DMS153 treated with DMSO at 0.1 percent for 48 hours (cell line): ENCODE data around the gene HMGCL.
A peak's percentile ranks its signal among the peaks of the same experiment; 100 is the strongest.
"Not testable (repeated sequence)": the region's sequence is repeated elsewhere in the genome, so short reads cannot be mapped to it uniquely, and the experiment has no call there.

Experiments
- DNase-seq: peaks from one replicate; lab custom pipeline; 2025; ENCODE audit not compliant: unreplicated experiment; lab: John Stamatoyannopoulos, UW

Gene HMGCL

DNA sequence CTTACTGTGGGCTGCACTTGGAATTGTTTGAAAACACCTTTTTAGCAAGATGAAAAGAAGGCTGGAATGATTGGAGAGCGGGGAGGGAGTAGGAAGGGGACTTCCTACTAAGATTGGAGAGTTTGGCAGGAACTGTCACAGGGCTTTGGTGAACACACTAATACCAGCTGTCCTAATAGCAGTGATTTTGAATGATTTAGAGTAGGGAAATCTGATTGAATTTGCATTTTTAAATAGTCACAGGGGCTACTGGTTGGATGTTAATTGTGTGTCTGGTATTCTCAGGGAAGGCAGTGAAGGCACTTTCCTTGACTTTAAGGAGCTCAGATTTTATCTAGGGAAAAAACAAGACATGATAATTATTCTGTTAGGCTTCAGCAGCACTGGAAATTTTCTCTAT is 2.5 kb upstream of the HMGCL start:
- no peak for DNase-seq

DNA sequence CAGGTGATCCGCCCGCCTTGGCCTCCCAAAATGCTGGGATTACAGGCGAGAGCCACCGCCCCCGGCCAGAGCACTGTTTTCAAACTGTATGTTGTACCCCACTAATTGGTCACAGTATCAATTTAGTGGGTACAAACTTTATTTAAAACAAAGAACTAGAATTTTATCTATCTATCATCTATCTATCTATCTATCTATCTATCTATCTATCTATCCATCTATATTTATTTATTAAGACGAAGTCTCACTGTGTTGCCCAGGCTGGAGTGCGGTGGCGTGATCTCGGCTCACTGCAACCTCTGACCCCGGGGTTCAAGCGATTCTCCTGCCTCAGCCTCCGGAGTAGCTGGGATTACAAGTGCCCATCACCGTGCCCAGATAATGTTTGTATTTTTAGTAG is 1.4 kb upstream of the HMGCL start:
- DNase-seq = not testable (repeated sequence)

DNA sequence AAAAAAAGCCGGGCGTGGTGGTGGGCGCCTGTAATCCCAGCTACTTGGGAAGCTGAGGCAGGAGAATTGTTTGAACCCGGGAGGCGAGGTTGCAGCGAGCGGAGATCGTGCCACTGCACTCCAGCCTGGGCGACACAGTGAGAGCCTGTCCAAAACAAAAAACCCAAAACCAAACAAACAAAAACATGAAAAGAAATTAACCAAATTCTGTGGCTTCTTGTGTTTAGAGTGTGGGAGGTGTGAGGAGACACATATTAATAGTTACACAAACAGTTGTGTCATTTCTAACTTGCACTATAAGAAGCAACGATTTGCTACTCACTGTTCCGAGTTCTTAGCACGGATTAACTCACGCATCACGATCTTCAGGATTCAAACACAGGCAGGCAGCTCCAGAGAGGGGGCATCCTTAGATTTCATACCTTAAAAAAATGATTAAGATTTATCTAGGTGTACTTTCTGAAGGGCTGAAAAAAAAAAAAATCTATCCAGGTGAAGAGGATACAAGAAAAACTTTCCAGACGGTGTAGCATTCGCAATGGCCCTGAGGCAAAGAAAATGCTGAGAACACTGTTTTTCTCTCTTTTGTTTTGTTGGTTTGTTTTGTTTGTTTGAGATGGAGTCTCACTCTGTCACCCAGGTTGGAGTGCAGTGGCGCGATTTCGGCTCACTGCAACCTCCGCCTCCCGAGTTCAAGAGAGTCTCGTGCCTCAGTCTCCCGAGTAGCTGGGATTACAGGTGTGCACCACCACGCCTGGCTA is 713 bp upstream of the HMGCL start:
- DNase-seq = no peak

DNA sequence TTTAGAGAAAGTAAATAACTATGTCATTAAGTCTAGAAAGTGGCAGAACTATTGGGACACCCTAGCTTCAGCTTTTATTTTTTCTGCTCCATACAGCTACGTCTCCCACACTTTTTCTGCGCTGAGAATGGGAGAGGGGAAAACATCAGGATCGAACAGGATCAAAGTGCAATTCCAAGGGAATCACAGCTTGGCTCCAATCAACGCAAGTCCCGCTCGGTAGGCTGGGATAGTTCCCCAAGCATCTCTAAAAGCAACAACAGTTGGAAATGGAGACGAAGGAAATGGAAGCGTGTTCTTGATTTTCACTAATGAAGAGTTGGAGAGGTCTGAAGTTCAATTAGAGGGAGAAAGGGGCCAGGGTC is 536 bp downstream of the HMGCL start:
- no peak for DNase-seq

DNA sequence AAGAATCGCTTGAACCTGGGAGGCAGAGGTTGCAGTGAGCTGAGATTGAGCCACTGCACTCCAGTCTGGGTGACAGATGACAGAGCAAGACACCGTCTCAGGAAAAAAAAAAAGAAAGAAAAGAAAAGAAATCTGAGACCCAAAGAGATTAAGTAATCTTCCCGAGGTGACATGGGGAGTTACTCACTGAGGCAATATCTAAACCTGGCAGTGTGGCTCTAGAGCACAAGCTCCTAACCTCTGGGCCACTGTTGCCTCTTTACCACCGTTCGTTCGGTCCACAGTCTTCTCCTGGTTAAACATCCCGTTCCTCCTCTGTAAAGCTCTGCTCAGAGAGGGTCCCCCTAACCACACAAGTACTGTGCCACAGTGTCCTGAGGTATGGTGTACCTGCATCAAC is 1.5 kb downstream of the HMGCL start:
- no peak for DNase-seq

DNA sequence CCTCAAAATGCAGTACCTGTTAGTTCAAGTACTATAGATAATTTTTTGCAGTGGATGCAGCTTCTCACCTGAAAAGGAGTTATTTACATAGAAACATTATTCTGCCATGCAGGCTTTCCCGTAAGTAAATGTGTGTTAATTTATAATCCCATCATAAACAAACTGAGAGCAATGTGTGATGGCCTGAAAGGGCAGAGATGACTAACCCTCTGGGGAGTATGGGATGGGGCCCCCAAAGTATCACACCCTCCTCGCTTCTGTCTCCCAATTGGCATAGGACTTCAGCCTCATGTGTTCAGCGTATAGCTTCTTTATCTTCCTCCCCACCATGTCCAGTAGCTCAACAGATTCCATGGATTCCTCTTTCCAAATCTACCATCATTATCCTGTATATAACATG is 7.6 kb downstream of the HMGCL start:
- no peak for DNase-seq

DNA sequence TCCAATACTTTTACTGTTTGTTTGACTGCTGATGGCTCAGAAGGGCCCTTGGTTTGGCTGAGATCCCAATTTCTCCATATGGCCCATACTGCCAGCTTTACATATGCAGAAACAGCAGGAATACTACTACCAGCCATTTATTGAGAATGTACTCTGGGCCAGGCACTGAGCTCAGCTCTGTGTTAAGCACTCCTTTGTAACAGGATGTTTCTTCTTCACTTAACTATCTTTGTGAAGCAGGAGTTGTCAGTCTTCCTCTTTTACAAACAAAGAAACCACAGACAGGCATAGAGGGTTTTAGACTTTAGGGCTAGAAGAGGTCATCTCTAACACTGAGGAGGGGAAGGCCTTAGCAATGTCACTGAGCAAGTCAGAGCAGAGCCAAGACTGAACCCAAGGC is 8.3 kb downstream of the HMGCL start:
- no peak for DNase-seq

DNA sequence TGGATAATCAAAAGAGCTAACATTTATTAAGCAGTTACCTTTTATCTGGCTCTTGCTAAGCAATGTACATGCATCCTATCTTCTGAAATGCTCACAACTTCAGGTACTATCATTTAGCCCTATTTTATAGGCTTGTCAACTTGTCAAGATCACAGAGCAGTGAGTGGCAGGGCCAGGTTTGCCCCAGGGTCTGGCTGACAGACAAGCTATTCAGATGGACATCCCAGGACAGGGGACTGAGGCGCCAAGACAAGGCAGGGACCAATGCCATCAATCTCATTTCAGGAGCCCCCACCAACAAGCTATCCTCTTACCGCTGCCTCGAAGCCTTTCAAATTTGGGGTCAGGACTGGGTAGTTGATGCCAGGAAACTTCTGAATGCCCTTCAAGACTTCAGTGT is 8.9 kb downstream of the HMGCL start:
- no peak for DNase-seq

DNA sequence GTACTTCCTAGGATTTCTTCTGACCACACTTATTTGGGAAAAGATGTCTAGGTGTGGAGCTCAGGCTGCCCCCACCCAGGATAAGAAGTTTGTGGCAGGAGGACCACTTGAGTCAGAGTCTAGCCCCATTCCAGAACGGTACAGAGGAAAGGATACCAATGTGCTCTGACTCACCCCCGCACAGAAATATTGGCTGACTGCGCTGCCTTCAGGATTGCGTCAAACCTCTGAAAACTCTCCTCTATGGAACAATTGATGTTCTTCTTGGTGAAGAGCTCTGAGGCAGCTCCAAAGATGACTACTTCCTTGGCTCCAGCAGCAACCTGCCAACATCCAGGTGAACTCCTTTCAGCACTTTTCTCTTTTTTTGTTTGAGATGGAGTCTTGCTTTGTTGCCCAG is 11.2 kb downstream of the HMGCL start:
- DNase-seq = no peak

DNA sequence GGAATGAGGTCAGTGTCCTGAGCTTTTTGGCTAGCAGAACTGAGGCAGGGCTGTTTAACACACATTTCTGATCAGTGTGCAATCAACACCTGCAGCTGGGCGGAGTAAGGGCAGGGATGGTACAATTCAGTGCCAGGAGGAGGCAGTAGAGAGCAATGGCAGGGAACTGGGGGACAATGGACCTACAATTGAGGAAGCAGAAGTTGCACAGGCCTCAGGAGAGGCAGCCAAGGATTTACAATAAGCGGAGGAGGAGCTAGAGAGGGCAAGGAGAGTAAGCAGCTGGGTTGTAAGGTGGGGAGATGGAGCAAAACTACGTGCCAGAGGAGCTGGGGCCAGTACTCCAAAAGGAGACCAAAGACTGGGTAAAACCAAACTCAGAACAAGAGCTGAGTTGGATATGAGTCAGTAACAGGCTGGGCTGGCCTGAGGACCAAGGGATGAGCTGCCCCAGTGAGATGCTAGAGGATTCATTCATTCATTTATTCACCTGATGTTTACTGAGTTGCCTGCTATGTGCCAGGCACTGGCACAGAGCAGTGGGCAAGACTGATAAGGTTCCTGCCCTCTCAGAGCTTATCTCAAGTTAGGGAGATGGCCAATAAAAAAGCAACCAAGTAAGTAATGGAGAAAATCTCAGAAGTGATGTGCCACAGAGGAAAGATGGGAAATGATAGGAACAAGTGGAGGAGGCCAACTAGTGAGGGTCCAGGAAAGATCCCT is 14.2 kb downstream of the HMGCL start:
- no peak for DNase-seq

DNA sequence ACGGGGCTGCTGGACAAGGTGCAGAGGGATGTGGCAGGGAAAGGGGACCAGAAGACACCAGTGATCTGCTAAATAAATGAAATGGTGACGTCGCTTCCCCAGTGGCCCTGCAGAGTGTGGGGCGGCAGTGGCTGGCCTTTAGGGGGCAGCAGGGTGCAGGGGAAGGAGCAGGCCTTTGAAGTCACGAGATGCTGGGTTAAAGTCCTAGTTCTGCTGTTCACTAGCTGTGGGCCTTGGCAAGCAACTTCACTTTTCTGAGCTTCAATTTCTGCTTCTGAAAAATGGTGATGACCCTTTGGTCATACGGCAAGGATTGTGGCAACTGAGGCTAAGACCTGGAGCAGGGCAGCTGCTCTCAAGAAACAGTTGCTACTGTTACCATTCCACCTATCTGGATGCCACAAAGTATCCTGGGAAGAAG is 15.5 kb downstream of the HMGCL start:
- DNase-seq = peak; percentile 67

DNA sequence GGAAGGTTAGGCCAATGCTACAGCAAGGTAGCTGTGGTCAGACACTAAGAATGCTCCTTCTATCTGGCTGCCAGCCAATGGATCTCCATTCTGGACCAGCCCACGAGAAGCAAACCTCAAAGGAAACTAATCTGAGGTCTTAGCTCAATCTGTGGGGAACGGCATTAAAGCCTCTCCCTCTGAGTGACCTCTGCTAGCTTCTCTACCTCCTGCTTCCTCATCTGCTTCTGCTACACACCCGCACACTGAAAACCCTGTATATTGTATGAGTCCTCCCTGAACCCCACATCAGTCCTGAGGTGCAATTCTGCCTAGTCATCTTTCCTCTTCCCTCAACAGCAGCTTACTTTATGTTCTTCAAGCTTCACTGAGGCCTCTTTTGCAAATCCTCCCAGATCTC is 17.8 kb downstream of the HMGCL start:
- DNase-seq = no peak

DNA sequence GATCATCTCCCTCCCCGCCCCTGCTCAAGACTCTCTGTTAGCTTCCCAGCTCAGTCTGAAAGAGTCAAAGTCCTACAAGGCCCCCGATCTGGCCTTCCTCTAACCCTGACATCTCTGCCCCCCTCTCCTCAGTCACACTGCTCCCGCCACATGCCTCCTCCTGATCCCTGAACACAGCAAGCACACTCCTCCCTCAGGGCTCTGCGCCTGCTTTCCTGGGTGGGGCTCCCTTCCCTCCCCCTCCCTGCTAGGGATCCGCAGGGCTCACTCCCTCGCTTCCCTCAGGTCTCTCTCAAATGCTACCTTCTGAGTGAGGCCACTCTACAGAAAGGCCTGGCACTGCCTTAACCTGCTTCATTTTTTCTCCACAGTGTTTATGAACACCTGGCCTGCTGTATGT is 18.9 kb downstream of the HMGCL start:
- no peak for DNase-seq

DNA sequence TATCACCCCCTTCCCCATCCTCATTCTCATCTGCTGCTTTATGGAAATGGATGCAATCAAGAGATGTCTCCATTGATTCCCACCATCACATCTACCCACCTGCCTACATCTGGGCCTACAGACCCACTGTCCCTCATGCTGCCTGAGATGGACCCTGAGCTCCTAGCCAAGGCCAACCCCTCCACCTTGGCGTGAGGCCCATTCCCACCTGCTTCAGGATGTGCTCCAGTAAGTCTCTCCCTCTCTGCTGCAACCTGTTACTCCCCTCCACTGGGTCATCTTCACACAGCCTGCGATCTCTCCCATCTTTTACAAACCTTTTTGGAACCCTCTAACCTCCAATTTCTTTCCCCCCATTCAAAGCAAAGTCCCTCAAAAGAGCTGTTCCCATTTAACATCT is 20.2 kb downstream of the HMGCL start:
- no peak for DNase-seq

DNA sequence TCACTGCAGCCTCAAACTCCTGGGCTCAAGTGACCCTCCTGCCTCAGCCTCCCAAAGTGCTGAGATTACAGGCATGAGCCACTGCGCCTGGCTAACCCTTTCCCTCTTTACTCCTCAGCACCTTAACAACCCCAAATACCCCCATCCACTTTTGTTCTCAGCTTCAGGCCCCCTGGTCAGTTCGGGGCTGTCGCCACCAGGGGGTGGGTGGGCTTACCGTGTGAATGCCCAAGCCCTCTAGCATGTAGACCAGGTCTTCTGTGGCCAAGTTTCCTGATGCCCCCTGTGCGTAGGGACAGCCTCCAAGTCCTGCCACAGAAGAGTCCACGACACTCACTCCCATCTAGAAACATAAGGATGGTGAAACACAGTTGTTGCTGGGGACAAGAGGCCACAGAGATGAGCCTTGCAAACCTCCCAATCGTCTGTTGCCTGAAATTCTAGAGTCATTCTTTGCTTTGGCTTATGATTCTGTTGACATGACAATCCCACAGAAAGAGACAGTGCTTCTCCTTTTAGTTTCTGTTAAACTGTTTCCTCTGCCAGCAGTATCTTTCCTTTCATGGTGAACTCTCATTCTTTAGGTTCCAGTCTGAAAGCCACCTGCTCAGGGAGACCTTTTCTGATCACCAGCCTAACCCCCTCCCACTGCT is 20.9 kb downstream of the HMGCL start:
- no peak for DNase-seq

DNA sequence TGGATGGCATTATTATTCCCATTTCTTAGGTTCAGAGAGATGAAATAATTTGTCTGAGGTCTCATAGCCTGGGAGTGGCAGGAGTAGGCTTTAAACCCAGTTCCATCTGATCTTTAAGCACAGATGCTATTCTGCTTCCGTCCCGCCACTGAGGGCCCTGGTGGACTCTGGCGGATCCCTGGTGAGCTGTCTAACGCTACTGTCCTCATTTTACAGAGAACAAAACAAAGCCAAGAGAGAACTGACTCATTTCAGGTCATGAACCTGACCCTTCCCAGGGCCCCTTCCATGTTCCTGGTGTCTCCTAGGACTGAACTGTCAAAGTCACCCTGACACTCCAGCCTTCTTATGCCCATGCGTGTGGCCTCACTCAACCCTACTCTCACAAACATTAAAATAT is 21.6 kb downstream of the HMGCL start:
- DNase-seq = no peak

DNA sequence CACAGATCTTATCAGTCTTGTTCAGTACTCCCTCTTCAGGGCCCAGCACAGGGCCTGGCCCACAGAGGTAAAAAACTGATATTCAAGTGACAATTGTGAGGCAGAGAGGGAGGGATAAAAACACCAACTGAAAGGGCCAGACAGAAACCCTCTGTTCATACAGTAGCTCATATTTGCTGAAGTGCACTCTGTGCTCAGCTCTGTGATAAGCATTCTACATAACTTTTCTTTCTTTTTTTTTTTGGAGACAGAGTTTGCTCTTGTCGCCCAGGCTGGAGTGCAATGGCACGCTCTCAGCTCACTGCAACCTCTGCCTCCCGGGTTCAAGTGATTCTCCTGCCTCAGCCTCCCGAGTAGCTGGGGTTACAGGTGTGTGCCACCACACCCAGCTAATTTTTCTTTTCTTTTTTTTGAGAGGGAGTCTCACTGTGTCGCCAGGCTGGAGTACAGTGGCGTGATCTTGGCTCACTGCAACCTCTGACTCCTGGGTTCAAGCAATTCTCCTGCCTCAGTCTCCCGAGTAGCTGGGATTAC is 22.4 kb downstream of the HMGCL start:
- not testable (repeated sequence) for DNase-seq

DNA sequence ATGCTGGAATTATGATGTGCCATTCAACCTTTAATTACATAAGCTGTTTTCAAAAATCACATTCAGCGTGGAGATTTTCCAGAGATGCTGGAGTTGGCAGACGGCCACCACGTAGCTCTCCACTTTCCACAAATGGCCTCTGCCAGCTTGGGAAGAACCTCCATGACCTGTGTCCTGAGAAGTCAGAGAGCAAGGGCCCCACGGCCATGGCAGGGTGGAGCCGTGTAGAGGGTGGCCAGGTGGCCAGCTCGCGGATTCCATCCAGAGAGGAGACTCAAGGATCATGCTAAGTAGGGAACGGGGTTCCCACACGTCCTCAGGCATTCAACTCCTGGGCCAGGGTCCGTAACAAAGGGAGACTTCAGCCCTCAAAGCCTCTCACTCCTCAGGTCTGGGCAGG is 23.4 kb downstream of the HMGCL start:
- no peak for DNase-seq

DNA sequence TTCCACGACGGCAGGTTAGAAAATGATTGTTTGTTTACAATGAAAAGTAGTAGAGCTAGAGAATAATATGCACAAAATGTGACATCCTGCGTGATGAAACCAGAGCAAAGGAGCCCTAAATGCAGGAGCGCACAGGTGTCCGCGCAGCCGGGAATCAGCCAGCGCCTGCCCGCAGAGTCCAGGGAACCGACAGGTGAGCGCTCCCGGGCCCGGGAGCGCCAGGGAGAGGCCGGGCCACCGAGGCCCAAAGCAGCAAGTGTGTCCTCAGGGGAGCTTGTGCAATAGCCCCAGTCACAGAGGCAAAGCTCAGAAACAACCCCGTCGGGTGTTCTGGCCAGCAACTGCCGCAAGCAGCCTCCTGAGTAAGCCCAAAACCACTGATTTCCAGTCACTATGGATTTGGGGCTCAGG is 23.9 kb downstream of the HMGCL start:
- DNase-seq = no peak

DNA sequence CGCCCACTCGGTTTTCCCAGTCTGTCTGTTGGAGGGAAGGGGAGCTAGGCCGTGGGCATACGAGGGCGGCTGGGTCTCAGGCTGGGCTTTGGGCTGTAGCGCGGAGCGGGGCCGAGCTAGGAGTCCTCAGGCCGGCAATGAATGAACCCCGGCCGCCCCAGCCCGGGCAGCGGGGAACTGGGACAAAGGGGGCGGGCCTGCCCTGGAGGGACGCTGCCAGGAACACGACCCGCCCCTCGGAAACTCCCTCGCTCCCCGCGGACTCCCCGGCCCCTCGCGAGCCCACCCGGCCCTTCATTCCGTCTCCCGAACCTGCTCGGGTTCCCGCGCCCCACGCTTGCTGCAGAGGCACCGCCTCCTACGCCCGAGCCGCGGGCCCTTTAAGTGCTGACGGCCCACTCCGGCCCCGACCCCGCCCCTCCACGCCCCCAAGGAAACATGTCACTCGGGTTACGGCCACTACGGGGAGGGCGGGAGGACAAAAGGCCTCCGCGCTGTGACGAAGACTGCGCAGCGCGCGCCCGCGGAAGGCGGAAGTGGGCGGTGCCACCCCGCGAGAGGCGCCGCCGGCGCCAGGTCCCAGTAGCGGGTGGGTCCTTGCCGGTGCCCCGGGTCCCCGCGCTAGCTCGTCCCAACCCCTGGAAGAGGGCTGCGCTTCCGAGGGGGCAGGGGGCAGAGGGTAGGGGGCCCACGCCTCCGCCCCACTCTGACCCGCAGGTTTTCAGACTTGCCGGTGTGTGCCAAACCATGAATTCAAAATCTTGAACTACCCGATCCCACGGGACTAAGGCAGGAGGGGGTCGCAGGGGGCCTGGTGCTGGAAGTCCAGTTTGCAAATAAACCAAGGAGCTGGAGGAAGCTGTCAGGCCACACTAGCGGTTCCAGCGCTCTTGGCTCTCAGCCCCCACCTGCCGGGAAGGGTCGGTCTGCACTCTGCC is 24.6 kb downstream of the HMGCL start, which contains the start of gene GALE:
GALE (minus strand) TSS at position 355 of the 938 bp plus-strand sequence. CDS start 1,747 bp downstream, outside the sequence.
- DNase-seq = peak; percentile 78
